A673 (cell line): Measurements from ENCODE around the gene RPTOR.

ENCODE experiments used
- CTCF ChIP-seq: fragments of 300-800, 200-600 bp; sonication (generic); conservative IDR thresholded peaks from 2 replicates; pipeline ENCODE4 v1.5.1; 2017; ENCODE audit warnings: low read depth, mild to moderate bottlenecking, antibody characterized with exemption, low read length, moderate library complexity, mixed read lengths
- EZH2 ChIP-seq: fragments of 200-600 bp; sonication (generic); IDR thresholded peaks from 2 replicates; pipeline ENCODE4 v1.6.1; 2017; ENCODE audit warnings: borderline replicate concordance, low read depth, mild to moderate bottlenecking, mixed read lengths, antibody characterized with exemption, low read length; ENCODE audit not compliant: poor library complexity, severe bottlenecking

GRCh38 chr17:80523956-80524712, 20.5 kb upstream of the RPTOR start:
- no peak for TF ChIP-seq CTCF
- no peak for TF ChIP-seq EZH2
